ENCODE results near the gene EXOSC2.

- no peak for TF ChIP-seq CTCF (IDR thresholded peaks at IDR 0.05)
- no peak for TF ChIP-seq POLR2A (IDR thresholded peaks at IDR 0.05)
These were observed 23.6 kb upstream of the EXOSC2 start for GRCh38 chr9:130669965-130670364.
